ENCODE measurements around the gene CTNNA3. TPM values are rescaled to one million over a fixed set of nuclear protein-coding genes. Genes with fewer than 3 reads are reported as not detected.

CTNNA3 gene
- total RNA-seq, 2 experiments from 2014 or later, result not detected

- no peak overlapping the region for H3K4me3 Mint-ChIP-seq
- H3K4me1 Mint-ChIP-seq (ENCODE audit: low read depth), result no peaks in the 10 kb centered on the region
- H3K27me3 Mint-ChIP-seq (ENCODE audit: low read depth), result no peaks in the 10 kb centered on the region
- H3K27ac Mint-ChIP-seq, result no peak overlapping the region
- DNase-seq, result no peak
- intact Hi-C loops (cut with micrococcal nuclease), result no loop called here
- H3K36me3 Mint-ChIP-seq (ENCODE audit: low read depth), result no peaks in the 10 kb centered on the region
- H3K9me3 Mint-ChIP-seq, result no peaks in the 10 kb centered on the region
- CTCF ChIA-PET, result interaction anchor here (0.6 kb wide), 1 partner anchor 60 kb away, joined by 3 read pairs; no protein-coding TSS in a partner anchor
Observed at GRCh38 chr10:66746246-66746645, 949.7 kb downstream of the CTNNA3 start.

GRCh38 chr10:66744915-66745314 is 951.1 kb downstream of the CTNNA3 start:
- intact Hi-C loops (cut with micrococcal nuclease), result no loop called here
- CTCF ChIA-PET, result no interaction called here
- Mint-ChIP-seq H3K27ac (no peak overlapping the region), H3K36me3 (ENCODE audit: low read depth) (no peaks in the 10 kb centered on the region), H3K9me3 (no peaks in the 10 kb centered on the region), H3K4me1 (ENCODE audit: low read depth) (no peaks in the 10 kb centered on the region), H3K4me3 (no peak overlapping the region), H3K27me3 (ENCODE audit: low read depth) (no peaks in the 10 kb centered on the region)
- DNase-seq, result no peak

GRCh38 chr10:66737241-66737640 is 958.8 kb downstream of the CTNNA3 start:
- no peaks in the 10 kb centered on the region for H3K4me1 Mint-ChIP-seq (ENCODE audit: low read depth)
- no peaks in the 10 kb centered on the region for H3K36me3 Mint-ChIP-seq (ENCODE audit: low read depth)
- H3K9me3 Mint-ChIP-seq, result peaks cover 4% of the 10 kb centered on the region
- no peak overlapping the region for H3K4me3 Mint-ChIP-seq
- no peaks in the 10 kb centered on the region for H3K27me3 Mint-ChIP-seq (ENCODE audit: low read depth)
- H3K27ac Mint-ChIP-seq, result no peak overlapping the region
- CTCF ChIA-PET, result no interaction called here
- intact Hi-C loops (cut with micrococcal nuclease), result no loop called here
- no peak for DNase-seq

- intact Hi-C loops (cut with micrococcal nuclease), result no loop called here
- Mint-ChIP-seq H3K4me1 (ENCODE audit: low read depth) (no peaks in the 10 kb centered on the region), H3K9me3 (no peaks in the 10 kb centered on the region), H3K27me3 (ENCODE audit: low read depth) (no peaks in the 10 kb centered on the region), H3K36me3 (ENCODE audit: low read depth) (no peaks in the 10 kb centered on the region), H3K4me3 (no peak overlapping the region), H3K27ac (no peak overlapping the region)
- CTCF ChIA-PET, result no interaction called here
- no peak for DNase-seq
Observed at GRCh38 chr10:66723608-66724400, 972.2 kb downstream of the CTNNA3 start.

GRCh38 chr10:66719483-66719882 is 976.5 kb downstream of the CTNNA3 start:
- Mint-ChIP-seq H3K36me3 (ENCODE audit: low read depth) (no peaks in the 10 kb centered on the region), H3K27ac (no peak overlapping the region), H3K4me1 (ENCODE audit: low read depth) (no peaks in the 10 kb centered on the region), H3K4me3 (no peak overlapping the region), H3K27me3 (ENCODE audit: low read depth) (no peaks in the 10 kb centered on the region), H3K9me3 (no peaks in the 10 kb centered on the region)
- intact Hi-C loops (cut with micrococcal nuclease), result no loop called here
- no peak for DNase-seq
- CTCF ChIA-PET, result no interaction called here

GRCh38 chr10:66717231-66717981 is 978.6 kb downstream of the CTNNA3 start:
- Mint-ChIP-seq H3K4me1 (ENCODE audit: low read depth) (no peaks in the 10 kb centered on the region), H3K27ac (no peak overlapping the region)
- intact Hi-C loops (cut with micrococcal nuclease), result no loop called here

GRCh38 chr10:66714741-66715140 is 981.3 kb downstream of the CTNNA3 start:
- CTCF ChIA-PET, result no interaction called here
- H3K27ac Mint-ChIP-seq, result no peak overlapping the region
- intact Hi-C loops (cut with micrococcal nuclease), result no loop called here
- H3K4me3 Mint-ChIP-seq, result no peak overlapping the region
- no peaks in the 10 kb centered on the region for H3K27me3 Mint-ChIP-seq (ENCODE audit: low read depth)
- H3K36me3 Mint-ChIP-seq (ENCODE audit: low read depth), result no peaks in the 10 kb centered on the region
- H3K9me3 Mint-ChIP-seq, result no peaks in the 10 kb centered on the region
- DNase-seq, result no peak
- no peaks in the 10 kb centered on the region for H3K4me1 Mint-ChIP-seq (ENCODE audit: low read depth)

More at GRCh38 chr10:66717231-66717981, 978.6 kb downstream of the CTNNA3 start:
- no peaks in the 10 kb centered on the region for H3K36me3 Mint-ChIP-seq (ENCODE audit: low read depth)
- no peaks in the 10 kb centered on the region for H3K27me3 Mint-ChIP-seq (ENCODE audit: low read depth)
- CTCF ChIA-PET, result interaction anchor here (0.7 kb wide), 1 partner anchor 47 kb away, joined by 3 read pairs; no protein-coding TSS in a partner anchor
- no peak for DNase-seq
- H3K4me3 Mint-ChIP-seq, result no peak overlapping the region
- H3K9me3 Mint-ChIP-seq, result no peaks in the 10 kb centered on the region

- Mint-ChIP-seq H3K4me3 (no peak overlapping the region), H3K27ac (no peak overlapping the region)
- CTCF ChIA-PET, result no interaction called here
Observed at GRCh38 chr10:66713387-66713786, 982.6 kb downstream of the CTNNA3 start.

GRCh38 chr10:66698069-66698468 is 997.9 kb downstream of the CTNNA3 start:
- intact Hi-C loops (cut with micrococcal nuclease), result no loop called here
- DNase-seq, result no peak
- CTCF ChIA-PET, result no interaction called here

More at GRCh38 chr10:66713387-66713786, 982.6 kb downstream of the CTNNA3 start:
- Mint-ChIP-seq H3K9me3 (no peaks in the 10 kb centered on the region), H3K27me3 (ENCODE audit: low read depth) (no peaks in the 10 kb centered on the region), H3K4me1 (ENCODE audit: low read depth) (no peaks in the 10 kb centered on the region), H3K36me3 (ENCODE audit: low read depth) (no peaks in the 10 kb centered on the region)
- DNase-seq, result no peak
- intact Hi-C loops (cut with micrococcal nuclease), result no loop called here

GRCh38 chr10:66695046-66695445 is 1000.9 kb downstream of the CTNNA3 start:
- Mint-ChIP-seq H3K36me3 (ENCODE audit: low read depth) (no peaks in the 10 kb centered on the region), H3K4me3 (no peak overlapping the region), H3K9me3 (no peaks in the 10 kb centered on the region), H3K27ac (no peak overlapping the region), H3K4me1 (ENCODE audit: low read depth) (no peaks in the 10 kb centered on the region), H3K27me3 (ENCODE audit: low read depth) (no peaks in the 10 kb centered on the region)
- CTCF ChIA-PET, result no interaction called here
- intact Hi-C loops (cut with micrococcal nuclease), result no loop called here
- DNase-seq, result no peak

More at GRCh38 chr10:66698069-66698468, 997.9 kb downstream of the CTNNA3 start:
- Mint-ChIP-seq H3K4me3 (no peak overlapping the region), H3K4me1 (ENCODE audit: low read depth) (no peaks in the 10 kb centered on the region), H3K27ac (no peak overlapping the region), H3K36me3 (ENCODE audit: low read depth) (no peaks in the 10 kb centered on the region), H3K9me3 (no peaks in the 10 kb centered on the region), H3K27me3 (ENCODE audit: low read depth) (no peaks in the 10 kb centered on the region)

- Mint-ChIP-seq H3K27me3 (ENCODE audit: low read depth) (no peaks in the 10 kb centered on the region), H3K27ac (no peak overlapping the region), H3K4me3 (no peak overlapping the region), H3K4me1 (ENCODE audit: low read depth) (no peaks in the 10 kb centered on the region), H3K36me3 (ENCODE audit: low read depth) (no peaks in the 10 kb centered on the region), H3K9me3 (peaks cover 1% of the 10 kb centered on the region)
- CTCF ChIA-PET, result interaction anchor here (0.6 kb wide), 1 partner anchor 1314 kb away, joined by 4 read pairs; no protein-coding TSS in a partner anchor
- DNase-seq, result no peak
- intact Hi-C loops (cut with micrococcal nuclease), result no loop called here
Observed at GRCh38 chr10:66684581-66684980, 1011.4 kb downstream of the CTNNA3 start.

GRCh38 chr10:66680886-66681285 is 1015.1 kb downstream of the CTNNA3 start:
- no peak overlapping the region for H3K4me3 Mint-ChIP-seq
- no peaks in the 10 kb centered on the region for H3K9me3 Mint-ChIP-seq
- H3K27ac Mint-ChIP-seq, result no peak overlapping the region
- CTCF ChIA-PET, result interaction anchor here (0.6 kb wide), 1 partner anchor 8 kb away, joined by 3 read pairs; no protein-coding TSS in a partner anchor
- no peaks in the 10 kb centered on the region for H3K36me3 Mint-ChIP-seq (ENCODE audit: low read depth)
- no peaks in the 10 kb centered on the region for H3K4me1 Mint-ChIP-seq (ENCODE audit: low read depth)
- no peak for DNase-seq
- no peaks in the 10 kb centered on the region for H3K27me3 Mint-ChIP-seq (ENCODE audit: low read depth)
- intact Hi-C loops (cut with micrococcal nuclease), result no loop called here

- H3K27me3 Mint-ChIP-seq (ENCODE audit: low read depth), result no peaks in the 10 kb centered on the region
- no peaks in the 10 kb centered on the region for H3K36me3 Mint-ChIP-seq (ENCODE audit: low read depth)
- intact Hi-C loops (cut with micrococcal nuclease), result no loop called here
Observed at GRCh38 chr10:66678521-66678920, 1017.5 kb downstream of the CTNNA3 start.

More at GRCh38 chr10:66678521-66678920, 1017.5 kb downstream of the CTNNA3 start:
- H3K4me1 Mint-ChIP-seq (ENCODE audit: low read depth), result no peaks in the 10 kb centered on the region
- H3K27ac Mint-ChIP-seq, result no peak overlapping the region
- no peak for DNase-seq
- CTCF ChIA-PET, result no interaction called here
- no peak overlapping the region for H3K4me3 Mint-ChIP-seq
- H3K9me3 Mint-ChIP-seq, result no peaks in the 10 kb centered on the region

Data from activated naive CD4-positive, alpha-beta T cell treated with anti-CD3 and anti-CD28 coated beads for 36 hours (primary cell).